ENCODE measurements around the gene CCDC192. TPM values are rescaled to one million over a fixed set of nuclear protein-coding genes. Genes with fewer than 3 reads are reported as not detected.

Gene CCDC192
- total and polyA plus RNA-seq, 5 donors = 0.43 TPM; not detected in 4

DNA sequence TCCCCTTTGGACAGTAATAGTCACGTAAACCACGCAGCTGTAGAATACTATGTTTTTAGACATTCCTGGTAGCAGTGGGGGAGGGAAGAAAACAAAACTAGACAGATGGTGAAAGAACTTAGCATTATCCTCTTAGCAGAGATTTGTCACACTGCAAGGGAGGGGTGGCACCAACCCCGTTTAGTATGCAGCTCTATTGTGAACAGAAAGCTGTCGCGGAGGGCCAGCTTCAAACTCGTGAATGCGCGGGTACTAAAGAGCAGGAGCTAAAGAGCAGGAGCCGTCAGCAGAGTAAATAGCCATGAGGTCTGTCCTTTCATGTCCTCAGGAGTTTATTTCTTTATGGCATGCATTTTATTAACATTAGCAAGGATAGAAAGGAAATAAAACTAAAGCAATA is 238.5 kb downstream of the CCDC192 start:
- Histone ChIP-seq H3K27me3 (ENCODE audit: control insufficient read depth, insufficient read depth) (no peaks in the 10 kb centered on the region), H3K27ac (ENCODE audit: low read length) (no peak overlapping the region), H3K4me1 (ENCODE audit: control insufficient read depth, insufficient read depth, low read length) (no peaks in the 10 kb centered on the region), H3K4me3 (ENCODE audit: low read length) (no peak overlapping the region), H3K9me3 (ENCODE audit: control insufficient read depth, low read length) (no peaks in the 10 kb centered on the region)
- intact Hi-C loops (cut with DNase I) = no loop called here
- WGBS = 61% methylated on average over 9 of the region's 9 CpGs
- DNase-seq (no peak), ATAC-seq (peak in 1 of 2 donors; percentile 48)

DNA sequence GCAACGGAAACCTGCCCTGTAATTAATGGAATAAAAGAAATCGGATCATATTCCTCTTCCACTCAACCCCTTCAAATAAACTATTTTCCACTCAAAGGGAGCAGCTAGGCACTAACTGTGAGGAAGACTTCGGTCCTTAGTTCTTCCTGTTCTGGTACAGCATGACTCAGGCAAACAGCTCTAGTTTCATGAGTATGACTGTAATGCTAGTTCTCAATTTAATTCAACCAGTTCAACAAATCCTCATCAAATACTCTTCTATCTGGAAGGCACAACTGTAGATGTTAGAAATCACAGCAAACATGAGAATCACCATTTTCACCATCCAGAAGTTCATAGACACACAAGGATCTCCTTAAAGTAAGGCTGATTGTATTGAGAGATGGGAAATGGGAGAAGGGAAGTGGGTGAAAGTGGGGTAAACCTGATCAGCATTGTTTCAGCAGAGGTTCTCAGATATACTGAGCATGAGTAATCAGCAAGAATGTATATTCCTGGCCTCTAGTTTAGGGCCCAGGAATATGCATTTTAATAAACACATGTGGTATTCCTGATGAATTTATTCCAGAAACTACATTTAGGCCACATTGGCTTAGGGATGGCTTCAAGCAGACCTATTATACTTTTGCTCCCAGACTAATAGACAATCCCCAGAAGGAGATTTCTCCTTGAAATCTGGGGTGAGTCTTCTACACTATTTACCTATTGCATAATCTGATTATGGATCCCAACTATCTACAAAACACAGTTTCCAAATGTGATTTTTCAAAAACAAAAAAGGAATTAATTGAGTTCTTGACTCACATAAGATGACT is 239.3 kb downstream of the CCDC192 start:
- DNase-seq (no peak), ATAC-seq (no peak)
- H3K27me3 ChIP-seq (ENCODE audit: control insufficient read depth, insufficient read depth) = no peaks in the 10 kb centered on the region
- no peak overlapping the region for H3K4me3 ChIP-seq (ENCODE audit: low read length)
- intact Hi-C loops (cut with DNase I) = no loop called here
- WGBS = 80% methylated on average over 3 of the region's 3 CpGs
- H3K9me3 ChIP-seq (ENCODE audit: control insufficient read depth, low read length) = no peaks in the 10 kb centered on the region
- H3K4me1 ChIP-seq (ENCODE audit: control insufficient read depth, insufficient read depth, low read length) = no peaks in the 10 kb centered on the region
- no peak overlapping the region for H3K27ac ChIP-seq (ENCODE audit: low read length)

DNA sequence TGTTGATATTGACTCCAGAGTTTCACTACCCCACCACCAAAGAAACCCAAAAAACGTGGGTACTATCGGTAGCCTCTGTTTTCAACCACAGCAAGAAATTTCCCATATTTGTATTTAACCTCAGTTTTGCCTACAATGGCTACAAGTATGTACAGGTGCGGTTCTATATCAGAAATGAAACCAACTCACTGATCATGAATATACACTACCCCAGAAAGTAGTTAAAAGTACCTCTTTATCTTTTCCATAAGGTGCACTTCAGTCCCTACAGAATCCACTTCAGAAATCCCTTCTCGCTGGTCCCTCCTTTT is 239.8 kb downstream of the CCDC192 start:
- Histone ChIP-seq H3K27me3 (ENCODE audit: control insufficient read depth, insufficient read depth) (no peaks in the 10 kb centered on the region), H3K4me1 (ENCODE audit: control insufficient read depth, insufficient read depth, low read length) (no peaks in the 10 kb centered on the region), H3K9me3 (ENCODE audit: control insufficient read depth, low read length) (no peaks in the 10 kb centered on the region), H3K4me3 (ENCODE audit: low read length) (no peak overlapping the region), H3K27ac (ENCODE audit: low read length) (no peak overlapping the region)
- DNase-seq = no peak
- intact Hi-C loops (cut with DNase I) = no loop called here
- WGBS = 97% methylated on average over 4 of the region's 4 CpGs
- no peak for ATAC-seq

DNA sequence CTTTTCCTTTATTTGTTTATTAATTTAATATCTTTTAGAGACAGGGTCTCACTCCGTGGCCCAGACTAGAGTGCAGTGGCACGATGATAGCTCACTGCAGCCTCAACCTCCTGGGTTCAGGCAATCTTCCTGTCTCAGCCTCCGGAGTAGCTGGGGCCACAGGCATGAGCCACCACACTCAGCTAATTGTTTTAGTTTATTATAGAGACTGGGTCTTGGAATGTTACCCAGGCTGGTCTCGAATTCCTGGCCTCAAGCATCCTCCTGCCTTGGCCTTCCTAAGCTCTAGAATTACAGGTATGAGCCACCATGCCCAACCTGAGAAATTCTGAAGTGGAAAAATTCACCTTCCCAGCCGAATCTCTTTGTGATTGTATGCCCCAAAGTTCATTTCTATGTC is 240.9 kb downstream of the CCDC192 start:
- 76% methylated on average over 5 of the region's 5 CpGs for WGBS
- Histone ChIP-seq H3K27ac (ENCODE audit: low read length) (no peak overlapping the region), H3K9me3 (ENCODE audit: control insufficient read depth, low read length) (no peaks in the 10 kb centered on the region), H3K4me1 (ENCODE audit: control insufficient read depth, insufficient read depth, low read length) (no peaks in the 10 kb centered on the region), H3K27me3 (ENCODE audit: control insufficient read depth, insufficient read depth) (no peaks in the 10 kb centered on the region), H3K4me3 (ENCODE audit: low read length) (no peak overlapping the region)
- ATAC-seq (no peak), DNase-seq (no peak)
- intact Hi-C loops (cut with DNase I) = no loop called here

DNA sequence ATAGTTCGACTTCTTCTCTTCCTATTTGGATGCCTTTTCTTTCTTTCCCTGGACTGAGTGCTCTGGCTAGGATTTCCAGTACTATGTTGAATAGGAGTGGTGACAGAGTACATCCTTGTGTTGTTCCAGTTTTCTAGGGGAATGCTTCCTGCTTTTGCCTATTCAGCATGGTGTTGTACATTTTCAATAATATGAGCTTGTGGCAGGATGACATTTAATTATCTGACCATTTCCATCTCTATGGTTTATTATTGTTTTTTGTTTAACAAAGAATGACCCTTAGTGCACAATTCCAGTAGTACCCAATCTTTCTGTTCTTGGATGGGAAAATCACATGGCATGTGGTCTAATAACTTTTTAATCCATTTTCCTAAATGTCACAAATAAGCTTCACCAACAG is 244.8 kb downstream of the CCDC192 start:
- Histone ChIP-seq H3K27me3 (ENCODE audit: control insufficient read depth, insufficient read depth) (no peaks in the 10 kb centered on the region), H3K9me3 (ENCODE audit: control insufficient read depth, low read length) (no peaks in the 10 kb centered on the region), H3K27ac (ENCODE audit: low read length) (no peak overlapping the region), H3K4me3 (ENCODE audit: low read length) (no peak overlapping the region), H3K4me1 (ENCODE audit: control insufficient read depth, insufficient read depth, low read length) (no peaks in the 10 kb centered on the region)
- intact Hi-C loops (cut with DNase I) = no loop called here
- WGBS = 59% methylated on average over 1 of the region's 1 CpG
- DNase-seq (no peak), ATAC-seq (no peak)

DNA sequence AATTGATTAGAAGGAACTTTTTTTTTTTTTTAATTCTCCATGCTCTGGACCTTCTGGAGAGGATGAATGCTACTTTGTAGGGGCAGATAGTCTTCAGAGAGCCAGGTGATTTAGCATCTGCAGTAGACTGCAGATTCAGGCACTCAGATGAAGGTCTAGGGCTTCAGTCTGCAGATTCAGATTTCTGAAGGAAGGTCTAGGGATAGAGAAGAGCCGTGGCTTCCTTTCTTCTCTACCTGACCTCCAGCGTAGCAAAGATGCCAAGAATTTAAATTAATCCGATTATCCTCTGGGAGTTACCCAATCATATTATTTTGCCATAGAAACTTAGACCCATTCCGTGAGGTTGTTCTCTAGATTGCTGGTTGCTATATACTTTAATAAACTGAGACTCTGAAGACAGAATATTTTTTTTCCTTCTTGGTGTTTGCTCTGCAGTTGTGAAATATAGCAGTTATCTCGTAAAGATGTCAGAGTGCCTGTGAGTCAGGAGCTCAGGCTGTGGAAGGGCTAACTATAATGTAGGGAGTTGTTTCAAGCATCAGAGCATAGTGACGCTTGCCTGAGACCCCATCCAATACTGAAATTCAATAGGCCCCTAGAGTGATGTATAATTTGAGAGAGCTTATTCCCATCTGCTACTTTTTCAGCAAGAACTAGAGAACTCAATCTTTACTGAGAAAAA is 247.7 kb downstream of the CCDC192 start:
- WGBS = 87% methylated on average over 6 of the region's 6 CpGs
- Histone ChIP-seq H3K9me3 (ENCODE audit: control insufficient read depth, low read length) (no peaks in the 10 kb centered on the region), H3K27me3 (ENCODE audit: control insufficient read depth, insufficient read depth) (no peaks in the 10 kb centered on the region), H3K27ac (ENCODE audit: low read length) (no peak overlapping the region), H3K4me1 (ENCODE audit: control insufficient read depth, insufficient read depth, low read length) (no peaks in the 10 kb centered on the region), H3K4me3 (ENCODE audit: low read length) (no peak overlapping the region)
- DNase-seq = no peak
- intact Hi-C loops (cut with DNase I) = no loop called here
- no peak for ATAC-seq

DNA sequence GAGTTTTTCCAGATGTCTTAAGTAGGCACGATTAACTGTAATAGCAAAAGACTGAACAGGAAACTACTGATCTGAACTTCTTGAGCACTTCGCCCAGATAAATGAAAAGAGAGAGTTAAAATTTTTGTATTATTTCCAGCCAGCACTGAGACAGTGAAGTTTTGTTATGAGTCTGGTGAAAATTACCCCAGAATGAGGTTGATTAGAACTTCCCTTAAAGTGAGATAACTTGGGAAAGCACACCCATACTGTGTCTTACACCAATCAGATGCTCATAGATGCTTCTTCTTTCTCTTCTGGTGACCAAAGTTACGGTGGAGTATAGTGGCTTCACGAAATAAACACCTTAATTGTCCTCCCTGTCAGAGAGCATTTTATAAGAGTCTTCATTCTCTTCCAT is 248.6 kb downstream of the CCDC192 start:
- Histone ChIP-seq H3K27ac (ENCODE audit: low read length) (no peak overlapping the region), H3K9me3 (ENCODE audit: control insufficient read depth, low read length) (no peaks in the 10 kb centered on the region), H3K27me3 (ENCODE audit: control insufficient read depth, insufficient read depth) (no peaks in the 10 kb centered on the region), H3K4me1 (ENCODE audit: control insufficient read depth, insufficient read depth, low read length) (no peaks in the 10 kb centered on the region), H3K4me3 (ENCODE audit: low read length) (no peak overlapping the region)
- DNase-seq = no peak
- intact Hi-C loops (cut with DNase I) = no loop called here
- 83% methylated on average over 4 of the region's 4 CpGs for WGBS
- no peak for ATAC-seq

DNA sequence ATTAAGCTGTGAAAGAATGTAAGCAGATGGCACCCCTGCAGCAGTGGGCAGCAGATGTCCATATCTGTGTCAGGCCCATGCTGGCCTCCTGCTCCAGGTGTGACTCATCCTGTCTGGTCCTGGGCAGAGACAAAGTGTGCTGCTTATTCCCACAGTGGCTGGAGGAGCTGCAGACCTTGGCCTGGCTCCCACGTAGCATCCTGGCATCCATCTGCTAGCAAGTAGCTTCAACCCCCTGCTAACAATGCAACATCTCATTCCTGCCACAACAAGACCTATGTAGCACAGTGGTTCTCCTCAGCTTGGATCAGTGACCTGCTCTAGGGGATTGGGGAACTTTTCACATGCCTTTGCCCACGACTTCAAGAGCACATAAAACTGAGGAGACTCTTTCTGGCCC is 254.0 kb downstream of the CCDC192 start:
- ATAC-seq = peak; percentile 68 to 72
- H3K27me3 ChIP-seq (ENCODE audit: control insufficient read depth, insufficient read depth) = no peaks in the 10 kb centered on the region
- 52% methylated on average over 2 of the region's 2 CpGs for WGBS
- no peak overlapping the region for H3K4me3 ChIP-seq (ENCODE audit: low read length)
- no peak overlapping the region for H3K27ac ChIP-seq (ENCODE audit: low read length)
- DNase-seq = peak; percentile 45 to 69 (median 64)
- H3K4me1 ChIP-seq (ENCODE audit: control insufficient read depth, insufficient read depth, low read length) = peaks cover 12% of the 10 kb centered on the region
- no peaks in the 10 kb centered on the region for H3K9me3 ChIP-seq (ENCODE audit: control insufficient read depth, low read length)
- intact Hi-C loops (cut with DNase I) = no loop called here

DNA sequence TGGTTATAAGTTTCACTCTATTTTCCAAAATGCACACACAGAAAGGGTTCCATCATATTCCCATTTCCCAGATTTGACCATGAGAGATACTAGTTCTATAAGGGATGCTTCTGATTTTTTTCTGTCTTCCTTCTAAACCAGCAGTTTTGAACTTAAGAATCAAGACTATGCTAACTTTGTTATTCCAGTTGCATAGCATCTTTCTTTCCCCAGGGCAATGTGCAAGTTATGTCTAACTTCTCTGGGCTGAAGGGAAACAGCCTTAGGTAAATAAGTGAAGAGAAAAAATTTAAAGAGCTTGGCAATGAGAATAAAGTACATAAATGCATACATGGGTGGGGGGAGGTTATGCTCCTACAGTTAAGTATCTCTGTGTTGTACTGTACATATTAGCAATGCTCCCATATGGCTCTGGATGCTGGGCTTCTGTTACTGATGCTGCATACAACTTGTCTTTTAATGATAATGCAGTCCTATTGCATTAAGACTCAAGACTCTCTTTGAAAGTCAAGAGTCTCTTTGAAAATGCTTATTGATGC is 254.6 kb downstream of the CCDC192 start:
- no peak overlapping the region for H3K27ac ChIP-seq (ENCODE audit: low read length)
- ATAC-seq (no peak), DNase-seq (no peak)
- H3K4me3 ChIP-seq (ENCODE audit: low read length) = no peak overlapping the region
- H3K27me3 ChIP-seq (ENCODE audit: control insufficient read depth, insufficient read depth) = no peaks in the 10 kb centered on the region
- intact Hi-C loops (cut with DNase I) = no loop called here
- no peaks in the 10 kb centered on the region for H3K9me3 ChIP-seq (ENCODE audit: control insufficient read depth, low read length)
- peaks cover 12% of the 10 kb centered on the region for H3K4me1 ChIP-seq (ENCODE audit: control insufficient read depth, insufficient read depth, low read length)

DNA sequence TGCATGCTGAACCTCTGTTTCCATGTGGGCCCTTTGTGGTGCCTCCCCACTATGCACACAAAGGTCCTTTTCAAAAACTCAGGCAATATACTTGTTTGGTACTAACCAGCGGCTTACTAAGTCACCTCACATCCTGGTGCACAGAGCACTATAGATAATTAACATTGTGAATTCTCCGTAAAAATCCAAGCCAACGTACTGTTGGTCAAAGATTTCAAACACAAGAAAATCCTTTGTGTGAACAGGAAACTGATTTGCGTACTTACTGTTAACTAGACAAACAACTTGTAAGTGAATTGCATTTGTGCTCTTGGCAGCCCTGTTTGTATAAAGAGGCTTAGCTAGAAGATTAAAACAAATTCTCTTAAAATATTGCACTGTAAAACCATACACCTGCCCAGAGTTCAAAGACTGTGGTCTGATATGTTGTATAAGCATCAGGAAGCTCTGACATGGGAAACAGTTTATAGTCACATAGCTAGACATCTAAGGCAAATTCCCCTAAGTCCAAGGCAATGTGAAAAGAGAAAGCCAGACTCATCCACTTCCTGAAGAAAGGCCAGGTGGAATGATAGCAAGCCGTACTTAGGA is 255.3 kb downstream of the CCDC192 start:
- H3K4me1 ChIP-seq (ENCODE audit: control insufficient read depth, insufficient read depth, low read length) = peaks cover 12% of the 10 kb centered on the region

DNA sequence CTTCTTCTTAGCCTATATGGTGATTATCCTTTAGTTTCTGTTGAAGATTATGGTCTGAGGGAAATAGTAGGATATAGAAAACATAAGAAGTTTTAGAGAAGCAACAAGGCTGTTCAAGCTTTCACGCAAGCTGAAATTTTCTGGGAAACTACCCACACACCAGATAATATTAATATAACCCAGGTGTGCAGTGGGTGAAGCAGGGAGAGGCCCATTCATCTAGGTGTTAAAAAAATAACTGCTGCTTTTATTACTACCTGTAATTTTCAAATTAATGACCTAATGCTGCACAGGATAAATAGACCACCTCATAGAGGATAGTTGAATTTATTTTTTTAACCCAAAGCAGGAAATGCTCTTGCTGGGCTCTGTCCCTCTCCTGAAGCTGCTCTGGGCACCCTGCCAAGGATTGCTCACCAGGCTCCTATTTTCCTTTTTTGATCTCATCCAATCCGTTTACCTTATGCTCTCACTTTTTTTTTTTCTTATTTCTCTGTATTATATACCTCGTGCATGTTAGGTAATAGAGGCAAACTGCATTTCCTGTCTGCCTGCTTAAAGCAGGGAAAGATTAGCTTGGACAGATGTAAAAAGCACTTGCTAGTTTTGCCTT is 256.1 kb downstream of the CCDC192 start:
- intact Hi-C loops (cut with DNase I) = no loop called here
- 25% methylated on average over 3 of the region's 3 CpGs for WGBS
- Histone ChIP-seq H3K27me3 (ENCODE audit: control insufficient read depth, insufficient read depth) (no peaks in the 10 kb centered on the region), H3K9me3 (ENCODE audit: control insufficient read depth, low read length) (no peaks in the 10 kb centered on the region), H3K4me1 (ENCODE audit: control insufficient read depth, insufficient read depth, low read length) (peaks cover 12% of the 10 kb centered on the region), H3K27ac (ENCODE audit: low read length) (no peak overlapping the region), H3K4me3 (ENCODE audit: low read length) (no peak overlapping the region)
- DNase-seq (peak; percentile 74 to 82 (median 78)), ATAC-seq (peak in 1 of 2 donors; percentile 53)

More for the DNA sequence above, 255.3 kb downstream of the CCDC192 start:
- Histone ChIP-seq H3K27me3 (ENCODE audit: control insufficient read depth, insufficient read depth) (no peaks in the 10 kb centered on the region), H3K27ac (ENCODE audit: low read length) (no peak overlapping the region), H3K9me3 (ENCODE audit: control insufficient read depth, low read length) (no peaks in the 10 kb centered on the region), H3K4me3 (ENCODE audit: low read length) (no peak overlapping the region)
- 64% methylated on average over 5 of the region's 5 CpGs for WGBS
- intact Hi-C loops (cut with DNase I) = no loop called here
- DNase-seq = no peak
- no peak for ATAC-seq
